Left ventricle myocardium inferior (tissue), 1 donor: Measurements from ENCODE around the gene PTPRJ. TPM values are rescaled to one million over a fixed set of nuclear protein-coding genes. Genes with fewer than 3 reads are reported as not detected.

Experiments used
- DNase-seq: peaks from one replicate; pipeline ENCODE4 v3.0.0-alpha.2; 2020
- H3K27ac ChIP-seq: fragments of 200-600 bp; replicated peaks from 2 replicates; pipeline ENCODE4 v1.8.0; 2021
- H3K27me3 ChIP-seq: fragments of 200-600 bp; 2 replicates; pipeline ENCODE4 v1.8.0; 2021; ENCODE audit warnings: low read depth
- H3K36me3 ChIP-seq: fragments of 200-600 bp; 2 replicates; pipeline ENCODE4 v1.8.0; 2021
- H3K4me1 ChIP-seq: fragments of 200-600 bp; 2 replicates; pipeline ENCODE4 v1.8.0; 2021
- H3K4me3 ChIP-seq: fragments of 200-600 bp; 2 replicates; pipeline ENCODE4 v1.8.0; 2021; ENCODE audit warnings: mild to moderate bottlenecking, moderate library complexity
- H3K9me3 ChIP-seq: fragments of 200-600 bp; replicated peaks from 2 replicates; pipeline ENCODE4 v1.8.0; 2021
- CTCF ChIP-seq: fragments of 200-600 bp; IDR thresholded peaks from 2 replicates; pipeline ENCODE4 v1.8.0; 2021; ENCODE audit warnings: antibody characterized with exemption, mild to moderate bottlenecking, borderline replicate concordance
- intact Hi-C: fragments of 100-400 bp; cut with micrococcal nuclease; formaldehyde crosslinking; loops from one replicate; pipeline ENCODE4 v1.11.0; 2022
- total RNA-seq: library from RNA; stranded (reverse); fragmentation: NEBNext Ultra II Directional; extraction: Animal tissue kit (Norgen Biotek cat#: 25700); gene quantifications from one replicate; pipeline ENCODE4 v1.2.1, GENCODE V29; 2021
- donor health status: DM: no; HTN: yes; CAD: no; lungs with severe emphysema.

PTPRJ gene
- total RNA-seq, 1 donor from 2014 or later = 6.8 TPM

- Histone ChIP-seq H3K36me3 (no peaks in the 10 kb centered on the region), H3K4me3 (no peak overlapping the region), H3K4me1 (peaks cover 30% of the 10 kb centered on the region), H3K27me3 (no peaks in the 10 kb centered on the region), H3K27ac (peak overlapping the region; percentile 16), H3K9me3 (no peaks in the 10 kb centered on the region)
- intact Hi-C loops = no loop called here
- no peak for TF ChIP-seq CTCF
- DNase-seq = no peak
Observed at GRCh38 chr11:48164836-48165235, 184.5 kb downstream of the PTPRJ start.

- no peak for DNase-seq
- Histone ChIP-seq H3K4me3 (no peak overlapping the region), H3K9me3 (no peaks in the 10 kb centered on the region), H3K36me3 (no peaks in the 10 kb centered on the region), H3K27me3 (no peaks in the 10 kb centered on the region), H3K4me1 (peaks cover 36% of the 10 kb centered on the region), H3K27ac (peak overlapping the region; percentile 16)
- intact Hi-C loops = no loop called here
- TF ChIP-seq CTCF = no peak
Observed at GRCh38 chr11:48165426-48165825, 185.1 kb downstream of the PTPRJ start.

- no peaks in the 10 kb centered on the region for H3K27me3 ChIP-seq
- H3K36me3 ChIP-seq = no peaks in the 10 kb centered on the region
- TF ChIP-seq CTCF = no peak
- no peak overlapping the region for H3K4me3 ChIP-seq
- no peak for DNase-seq
- intact Hi-C loops = no loop called here
- H3K4me1 ChIP-seq = peaks cover 54% of the 10 kb centered on the region
- H3K27ac ChIP-seq = peak overlapping the region; percentile 89
- no peaks in the 10 kb centered on the region for H3K9me3 ChIP-seq
Observed at GRCh38 chr11:48167380-48167779, 187.0 kb downstream of the PTPRJ start.

- intact Hi-C loops = no loop called here
- Histone ChIP-seq H3K27ac (peak overlapping the region; percentile 89), H3K4me3 (no peak overlapping the region), H3K4me1 (peaks cover 63% of the 10 kb centered on the region), H3K36me3 (no peaks in the 10 kb centered on the region), H3K9me3 (no peaks in the 10 kb centered on the region), H3K27me3 (no peaks in the 10 kb centered on the region)
- no peak for TF ChIP-seq CTCF
- no peak for DNase-seq
Observed at GRCh38 chr11:48168815-48169214, 188.5 kb downstream of the PTPRJ start.

- intact Hi-C loops = no loop called here
- TF ChIP-seq CTCF = no peak
- H3K27ac ChIP-seq = peak overlapping the region; percentile 89
- H3K27me3 ChIP-seq = no peaks in the 10 kb centered on the region
- no peak overlapping the region for H3K4me3 ChIP-seq
- H3K36me3 ChIP-seq = no peaks in the 10 kb centered on the region
- H3K4me1 ChIP-seq = peaks cover 65% of the 10 kb centered on the region
- no peak for DNase-seq
- no peaks in the 10 kb centered on the region for H3K9me3 ChIP-seq
Observed at GRCh38 chr11:48169259-48169658, 188.9 kb downstream of the PTPRJ start.

GRCh38 chr11:48169717-48170116 lies 189.4 kb downstream of the PTPRJ start:
- H3K27me3 ChIP-seq = no peaks in the 10 kb centered on the region
- peak; percentile 72 for DNase-seq
- H3K4me1 ChIP-seq = peaks cover 65% of the 10 kb centered on the region
- no peak for TF ChIP-seq CTCF
- intact Hi-C loops = no loop called here
- H3K36me3 ChIP-seq = no peaks in the 10 kb centered on the region
- H3K4me3 ChIP-seq = peak overlapping the region; percentile 51
- H3K9me3 ChIP-seq = no peaks in the 10 kb centered on the region
- H3K27ac ChIP-seq = peak overlapping the region; percentile 89
